CD14-positive monocyte (primary cell): ENCODE measurements around the gene GABBR1. TPM values are rescaled to one million over a fixed set of nuclear protein-coding genes. Genes with fewer than 3 reads are reported as not detected.

Source experiments
- DNase-seq, 3 donors: peaks; one replicate each; pipeline ENCODE4 v3.0.0-alpha.2; 2011 to 2022
- H2AFZ ChIP-seq: 2 replicates; pipeline ENCODE4 v1.6.0; 2012; ENCODE audit warnings: mild to moderate bottlenecking, low read depth, low read length, inconsistent platforms; ENCODE audit not compliant: insufficient read depth, poor library complexity, severe bottlenecking
- H3K27ac ChIP-seq, 2 donors: 1 replicate in 1 of 2; 2 replicates in 1 of 2; pipeline ENCODE4 v1.5.1; 2012 to 2013; ENCODE audit warnings: low read length in 2 of 2, control low read depth in 1 of 2, inconsistent platforms in 1 of 2, low read depth in 1 of 2, mild to moderate bottlenecking in 1 of 2
- H3K27me3 ChIP-seq, 2 donors: one replicate each; pipeline versions ENCODE4 v1.6.0 to v1.6.1; 2011 to 2013; ENCODE audit warnings: low read length in 2 of 2; ENCODE audit not compliant: control insufficient read depth in 2 of 2, insufficient read depth in 2 of 2
- H3K36me3 ChIP-seq, 2 donors: replicated peaks in 1 of 2; 1 replicate in 1 of 2; 2 replicates in 1 of 2; pipeline versions ENCODE4 v1.5.1 to v1.6.1; 2012 to 2013; ENCODE audit warnings: low read length in 2 of 2, control low read depth in 1 of 2, inconsistent platforms in 1 of 2, mild to moderate bottlenecking in 1 of 2; ENCODE audit not compliant: insufficient read depth in 2 of 2, control insufficient read depth in 1 of 2
- H3K4me1 ChIP-seq, 2 donors: 1 replicate in 1 of 2; 2 replicates in 1 of 2; pipeline versions ENCODE4 v1.5.1 to v1.6.1; 2012 to 2013; ENCODE audit warnings: low read length in 2 of 2, control low read depth in 1 of 2, inconsistent platforms in 1 of 2, mild to moderate bottlenecking in 1 of 2, moderate library complexity in 1 of 2; ENCODE audit not compliant: insufficient read depth in 2 of 2, control insufficient read depth in 1 of 2
- H3K4me2 ChIP-seq: replicated peaks from 2 replicates; pipeline ENCODE3; 2012; ENCODE audit warnings: low read length, moderate library complexity, mild to moderate bottlenecking; ENCODE audit not compliant: poor library complexity, severe bottlenecking; ENCODE audit errors: extremely low read depth
- H3K4me3 ChIP-seq, 3 experiments: fragments of 200-600 bp in 1 of 3; sonication (generic) in 1 of 3; replicated peaks in 1 of 3; 1 replicate in 2 of 3; 2 replicates in 1 of 3; pipeline ENCODE4 v1.5.1; 2011 to 2013; ENCODE audit warnings: low read length in 3 of 3, mild to moderate bottlenecking in 3 of 3, control low read depth in 2 of 3, low read depth in 2 of 3, inconsistent platforms in 1 of 3, moderate library complexity in 1 of 3
- H3K79me2 ChIP-seq: 2 replicates; pipeline ENCODE4 v1.6.0; 2012; ENCODE audit warnings: mild to moderate bottlenecking, control low read depth, inconsistent platforms, low read length, moderate library complexity; ENCODE audit not compliant: insufficient read depth
- H3K9ac ChIP-seq: 2 replicates; pipeline ENCODE4 v1.6.0; 2017; ENCODE audit warnings: low read length, mild to moderate bottlenecking; ENCODE audit not compliant: insufficient read depth, poor library complexity, severe bottlenecking
- H3K9me3 ChIP-seq, 2 donors: replicated peaks in 1 of 2; 1 replicate in 1 of 2; 2 replicates in 1 of 2; pipeline versions ENCODE4 v1.5.1 to v1.6.1; 2012 to 2013; ENCODE audit warnings: low read length in 2 of 2, control low read depth in 1 of 2; ENCODE audit not compliant: control insufficient read depth in 1 of 2, insufficient read depth in 1 of 2
- H4K20me1 ChIP-seq: 2 replicates; pipeline ENCODE4 v1.6.0; 2012; ENCODE audit warnings: mild to moderate bottlenecking, low read length, control low read depth, moderate library complexity; ENCODE audit not compliant: insufficient read depth
- H3K27ac Mint-ChIP-seq, 7 donors: one replicate each; pipeline ENCODE4 v1.8.0; 2020; ENCODE audit warnings: mild to moderate bottlenecking in 7 of 7, mixed read lengths in 7 of 7, moderate library complexity in 6 of 7, inconsistent platforms in 2 of 7
- H3K27me3 Mint-ChIP-seq, 3 donors: one replicate each; pipeline ENCODE4 v1.8.0; 2021 to 2022; ENCODE audit warnings: low read depth in 3 of 3, mild to moderate bottlenecking in 3 of 3, mixed read lengths in 3 of 3, moderate library complexity in 3 of 3, inconsistent platforms in 1 of 3
- H3K36me3 Mint-ChIP-seq, 2 donors: one replicate each; pipeline ENCODE4 v1.8.0; 2020; ENCODE audit warnings: mixed read lengths in 2 of 2, inconsistent platforms in 1 of 2, mild to moderate bottlenecking in 1 of 2
- H3K4me1 Mint-ChIP-seq: one replicate; pipeline ENCODE4 v1.8.0; 2020; ENCODE audit warnings: mild to moderate bottlenecking, mixed read lengths
- H3K4me3 Mint-ChIP-seq, 2 donors: one replicate each; pipeline ENCODE4 v1.8.0; 2020; ENCODE audit warnings: mild to moderate bottlenecking in 2 of 2, mixed read lengths in 2 of 2, moderate library complexity in 1 of 2
- H3K9me3 Mint-ChIP-seq, 7 donors: one replicate each; pipeline ENCODE4 v1.8.0; 2020 to 2022; ENCODE audit warnings: mixed read lengths in 7 of 7, mild to moderate bottlenecking in 6 of 7, moderate library complexity in 6 of 7, inconsistent platforms in 2 of 7
- WGBS: methylation state at CpG from one replicate; pipeline ENCODE4 v1.1.5; 2013; ENCODE audit warnings: missing lambda C conversion rate; ENCODE audit not compliant: insufficient coverage; 5-methylcytosine and 5-hydroxymethylcytosine counted together
- intact Hi-C, 2 donors: fragments of 100-400 bp; cut with micrococcal nuclease; formaldehyde crosslinking; loops; one replicate each; pipeline versions ENCODE4 v1.15.0 to v1.15.1; 2023
- polyA plus RNA-seq, 3 donors: library from polyadenylated mRNA; depleted of rRNA in 1 of 3; unstranded in 2 of 3; stranded (reverse) in 1 of 3; fragments of 300-500 nt in 2 of 3; fragments of >200 nt in 1 of 3; fragmentation: Illumina TruSeq in 2 of 3; gene quantifications; 1 replicate in 2 of 3; 2 replicates in 1 of 3; pipeline ENCODE4 v1.2.3, GENCODE V29; 2012 to 2021
- TF ChIP-seq, protein P1 (sequence below): fragments of 200-600 bp; IDR thresholded peaks from one replicate; pipeline ENCODE4 v1.8.0; 2022; ENCODE audit warnings: antibody characterized with exemption, mild to moderate bottlenecking

Gene GABBR1
- polyA plus RNA-seq, 3 donors: 0.91 to 228 (median 1.8) TPM

DNA sequence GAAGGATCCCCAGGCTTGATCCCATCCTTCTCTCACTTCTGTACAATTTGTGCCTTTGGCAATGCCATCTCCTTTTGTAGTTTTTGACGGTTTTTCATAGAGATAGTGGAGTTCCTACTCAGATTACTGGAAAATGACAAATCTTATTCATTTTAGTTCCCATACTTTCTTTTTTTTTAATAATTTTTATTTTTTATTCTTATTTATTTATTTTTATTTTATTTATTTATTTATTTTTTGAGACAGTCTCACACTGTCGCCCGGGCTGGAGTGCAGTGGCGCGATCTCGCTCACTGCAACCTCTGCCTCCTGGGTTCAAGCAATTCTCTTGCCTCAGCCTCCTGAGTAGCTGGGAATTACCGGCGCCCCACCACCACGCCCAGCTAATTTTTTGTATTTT lies 4.3 kb upstream of the GABBR1 start:
- Mint-ChIP-seq H3K4me1 (peaks cover 36% of the 10 kb centered on the region), H3K36me3 (no peaks in the 10 kb centered on the region), H3K4me3 (no peak overlapping the region), H3K27ac (peak overlapping the region in 1 of 7 donors; percentile 22), H3K27me3 (peaks cover 2 to 10% (median 3%) of the 10 kb centered on the region in 3 donors), H3K9me3 (peaks cover 0 to under 1% (median 0%) of the 10 kb centered on the region in 7 donors)
- TF ChIP-seq, protein P1, sequence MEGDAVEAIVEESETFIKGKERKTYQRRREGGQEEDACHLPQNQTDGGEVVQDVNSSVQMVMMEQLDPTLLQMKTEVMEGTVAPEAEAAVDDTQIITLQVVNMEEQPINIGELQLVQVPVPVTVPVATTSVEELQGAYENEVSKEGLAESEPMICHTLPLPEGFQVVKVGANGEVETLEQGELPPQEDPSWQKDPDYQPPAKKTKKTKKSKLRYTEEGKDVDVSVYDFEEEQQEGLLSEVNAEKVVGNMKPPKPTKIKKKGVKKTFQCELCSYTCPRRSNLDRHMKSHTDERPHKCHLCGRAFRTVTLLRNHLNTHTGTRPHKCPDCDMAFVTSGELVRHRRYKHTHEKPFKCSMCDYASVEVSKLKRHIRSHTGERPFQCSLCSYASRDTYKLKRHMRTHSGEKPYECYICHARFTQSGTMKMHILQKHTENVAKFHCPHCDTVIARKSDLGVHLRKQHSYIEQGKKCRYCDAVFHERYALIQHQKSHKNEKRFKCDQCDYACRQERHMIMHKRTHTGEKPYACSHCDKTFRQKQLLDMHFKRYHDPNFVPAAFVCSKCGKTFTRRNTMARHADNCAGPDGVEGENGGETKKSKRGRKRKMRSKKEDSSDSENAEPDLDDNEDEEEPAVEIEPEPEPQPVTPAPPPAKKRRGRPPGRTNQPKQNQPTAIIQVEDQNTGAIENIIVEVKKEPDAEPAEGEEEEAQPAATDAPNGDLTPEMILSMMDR: no peak
- Histone ChIP-seq H3K4me1 (peaks cover 24 to 36% of the 10 kb centered on the region in 2 donors), H3K9ac (no peak overlapping the region), H3K9me3 (no peaks in the 10 kb centered on the region), H2AFZ (no peak overlapping the region), H3K36me3 (no peaks in the 10 kb centered on the region), H3K4me3 (no peak overlapping the region), H3K27me3 (peaks cover 0 to under 1% of the 10 kb centered on the region in 2 donors), H3K79me2 (peaks cover 6% of the 10 kb centered on the region), H4K20me1 (no peaks in the 10 kb centered on the region), H3K4me2 (no peak overlapping the region), H3K27ac (no peak overlapping the region)
- intact Hi-C loops: no loop called here
- no peak for DNase-seq
- WGBS: 100% methylated on average over 5 of the region's 9 CpGs

DNA sequence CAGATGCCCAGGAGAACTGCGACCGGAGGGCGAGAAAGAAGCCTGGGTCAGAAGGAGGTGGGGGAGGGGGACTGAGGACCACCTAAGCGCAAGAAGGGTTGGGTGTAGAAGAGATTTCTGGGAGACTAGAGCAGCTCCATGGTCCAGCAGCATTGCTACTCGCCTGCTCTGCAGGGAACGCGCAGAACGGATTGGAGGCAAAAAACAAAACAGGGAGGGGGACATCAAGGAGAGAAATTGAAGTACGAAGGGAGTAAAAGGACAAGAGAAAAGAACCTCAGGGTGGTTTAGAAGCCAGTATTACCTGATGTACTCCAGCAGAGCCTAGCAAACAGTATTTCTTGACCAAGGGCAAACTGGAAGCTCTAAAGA lies 537 bp upstream of the GABBR1 start:
- Mint-ChIP-seq H3K36me3 (peaks cover 21 to 24% of the 10 kb centered on the region in 2 donors), H3K27me3 (peaks cover 32 to 40% (median 34%) of the 10 kb centered on the region in 3 donors), H3K27ac (peak overlapping the region; percentile 84 to 94 (median 90)), H3K4me1 (peaks cover 61% of the 10 kb centered on the region), H3K4me3 (peak overlapping the region; percentile 90 to 97), H3K9me3 (peaks cover 0 to 5% (median 1%) of the 10 kb centered on the region in 7 donors)
- Histone ChIP-seq H3K4me2 (peak overlapping the region; percentile 99), H4K20me1 (peaks cover 33% of the 10 kb centered on the region), H3K36me3 (no peaks in the 10 kb centered on the region), H3K79me2 (peaks cover 14% of the 10 kb centered on the region), H2AFZ (peak overlapping the region; percentile 94), H3K27ac (peak overlapping the region; percentile 52 to 75), H3K9ac (peak overlapping the region; percentile 68), H3K27me3 (peaks cover 2 to 36% of the 10 kb centered on the region in 2 donors), H3K4me1 (peaks cover 46 to 57% of the 10 kb centered on the region in 2 donors), H3K4me3 (peak overlapping the region; percentile 77 to 96 (median 85)), H3K9me3 (no peaks in the 10 kb centered on the region)
- intact Hi-C loops: no loop called here
- 9% methylated on average over 6 of the region's 9 CpGs for WGBS
- no peak for DNase-seq
- TF ChIP-seq, protein P1: no peak
